Measurements from ENCODE around the gene TMEM82.
"Not testable (repeated sequence)": the region's sequence is repeated elsewhere in the genome, so short reads cannot be mapped to it uniquely, and the experiment has no call there.

TMEM82 gene

DNA sequence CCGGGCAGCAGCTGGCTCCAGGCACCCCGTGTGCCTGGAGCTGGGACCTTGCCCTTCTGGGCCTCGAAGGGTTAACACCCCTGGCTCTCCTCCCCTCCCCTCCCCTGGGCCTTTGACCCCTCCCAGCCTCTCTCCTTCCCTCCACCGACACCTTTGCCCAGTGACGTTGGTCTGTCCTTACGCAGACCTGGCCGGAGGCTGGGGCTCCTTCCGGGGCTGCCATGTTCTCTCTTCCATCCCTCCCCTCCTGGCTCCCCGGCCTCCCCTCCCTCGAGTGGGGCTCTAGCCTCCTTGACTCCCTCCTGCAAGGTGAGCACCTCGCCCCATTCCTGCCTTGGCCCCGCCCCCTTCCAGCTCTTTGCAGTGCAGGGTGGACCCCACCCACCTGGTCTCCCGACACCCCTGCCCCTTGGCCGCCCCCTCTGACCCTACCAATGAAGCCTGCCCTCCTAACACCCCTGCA is at the start of gene TMEM82:
TMEM82 (plus strand) TSS at position 161 of the 463 bp plus-strand sequence; CDS start at position 222, 61 bp downstream.
- DNase-seq (ENCODE audit: low spot score), result no peak

DNA sequence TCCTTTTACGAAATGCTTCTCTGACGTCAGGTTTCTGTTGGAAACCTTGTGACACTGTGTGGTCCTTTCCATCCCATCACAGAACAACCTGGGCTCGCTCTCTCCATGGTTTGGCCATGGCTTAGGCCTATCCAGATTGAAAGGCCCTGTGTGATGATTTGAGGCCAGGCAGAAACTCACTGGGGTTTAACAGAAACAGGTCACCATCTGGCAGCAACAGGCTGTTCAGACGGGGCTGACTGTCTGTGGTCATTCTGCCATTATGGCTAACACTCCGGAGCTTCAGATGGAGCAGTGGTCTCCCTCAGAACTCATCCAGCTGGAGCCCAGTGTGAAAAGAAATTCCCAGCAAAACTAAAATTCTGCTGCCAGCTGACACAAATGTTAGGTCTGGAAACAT is 48.9 kb upstream of the TMEM82 start:
- no peak for DNase-seq (ENCODE audit: low spot score)

DNA sequence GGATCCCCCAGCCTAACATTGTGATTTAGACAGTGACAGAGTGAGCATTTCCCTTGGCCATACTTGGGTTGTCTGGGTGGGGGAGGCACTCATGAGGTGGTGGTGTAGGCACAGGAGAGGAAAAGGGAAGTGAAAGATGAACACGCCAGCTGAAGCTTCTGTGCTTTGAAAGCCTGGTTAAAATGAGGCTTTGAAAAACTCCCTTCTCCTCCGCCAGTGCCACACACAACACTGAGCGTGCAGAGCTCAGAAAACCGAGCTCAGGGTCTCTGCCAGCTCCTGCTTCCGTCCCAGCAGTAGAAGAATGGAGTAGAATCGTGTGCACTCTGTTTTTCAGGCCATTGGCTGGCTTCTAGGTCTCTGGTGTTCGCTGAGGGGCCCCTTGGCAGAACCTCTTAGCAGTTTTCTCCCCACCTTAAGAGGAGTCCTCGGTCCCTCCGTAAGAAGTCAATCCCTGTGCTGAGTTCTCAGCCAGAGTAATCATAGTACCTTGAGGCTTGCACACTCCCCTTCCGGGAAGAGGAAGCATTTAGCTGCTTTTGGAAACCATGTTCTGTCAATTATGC is 45.3 kb upstream of the TMEM82 start:
- no peak for DNase-seq (ENCODE audit: low spot score)

DNA sequence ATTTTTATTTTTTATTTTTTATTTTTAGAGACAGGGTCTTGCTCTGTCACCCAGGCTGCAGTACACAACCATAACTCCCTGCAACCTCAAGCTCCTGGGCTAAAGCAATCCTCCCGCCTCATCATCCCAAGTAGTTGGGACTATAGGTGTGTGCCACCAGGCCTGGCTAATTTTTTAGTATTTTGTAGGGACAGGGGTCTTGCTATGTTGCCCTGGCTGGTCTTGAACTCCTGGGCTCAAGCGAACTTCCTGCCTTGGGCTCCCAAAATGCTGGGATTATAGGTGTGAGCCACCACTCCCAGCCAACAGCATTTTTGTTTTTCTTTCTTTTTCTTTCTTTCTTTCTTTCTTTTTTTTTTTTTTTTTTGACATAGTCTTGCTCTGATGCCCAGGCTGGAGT is 44.1 kb upstream of the TMEM82 start:
- no peak for DNase-seq (ENCODE audit: low spot score)

DNA sequence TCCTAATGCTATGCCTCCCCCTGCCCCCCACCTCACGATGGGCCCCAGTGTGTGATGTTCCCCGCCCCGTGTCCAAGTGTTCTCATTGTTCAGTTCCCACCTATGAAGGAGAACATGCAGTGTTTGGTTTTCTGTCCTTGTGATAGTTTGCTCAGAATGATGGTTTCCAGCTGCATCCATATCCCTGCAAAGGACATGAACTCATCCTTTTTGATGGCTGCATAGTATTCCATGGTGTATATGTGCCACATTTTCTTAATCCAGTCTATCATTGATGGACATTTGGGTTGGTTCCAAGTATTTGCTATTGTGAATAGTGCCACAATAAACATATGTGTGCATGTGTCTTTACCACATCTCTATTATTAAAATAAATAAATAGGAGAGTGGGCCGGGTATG is 43.0 kb upstream of the TMEM82 start:
- DNase-seq (ENCODE audit: low spot score), result not testable (repeated sequence)

DNA sequence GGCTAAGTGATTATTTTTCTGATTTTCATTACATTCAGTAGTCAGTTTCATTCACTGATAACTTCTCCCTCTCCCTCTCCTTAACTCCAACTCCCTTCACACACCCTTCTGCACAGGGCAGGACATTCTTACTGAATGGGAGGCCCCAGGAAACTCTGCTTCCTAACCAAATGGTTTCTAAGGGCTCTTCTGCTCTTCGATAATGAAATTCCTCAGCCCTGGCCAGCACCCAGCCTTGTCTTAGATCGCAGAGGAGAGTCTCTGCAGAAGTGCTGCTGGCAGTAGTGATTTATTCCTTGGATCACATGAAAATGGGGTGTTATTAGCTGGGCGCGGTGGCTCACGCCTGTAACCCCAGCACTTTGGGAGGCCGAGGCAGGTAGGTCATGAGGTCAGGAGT is 41.8 kb upstream of the TMEM82 start:
- no peak for DNase-seq (ENCODE audit: low spot score)

DNA sequence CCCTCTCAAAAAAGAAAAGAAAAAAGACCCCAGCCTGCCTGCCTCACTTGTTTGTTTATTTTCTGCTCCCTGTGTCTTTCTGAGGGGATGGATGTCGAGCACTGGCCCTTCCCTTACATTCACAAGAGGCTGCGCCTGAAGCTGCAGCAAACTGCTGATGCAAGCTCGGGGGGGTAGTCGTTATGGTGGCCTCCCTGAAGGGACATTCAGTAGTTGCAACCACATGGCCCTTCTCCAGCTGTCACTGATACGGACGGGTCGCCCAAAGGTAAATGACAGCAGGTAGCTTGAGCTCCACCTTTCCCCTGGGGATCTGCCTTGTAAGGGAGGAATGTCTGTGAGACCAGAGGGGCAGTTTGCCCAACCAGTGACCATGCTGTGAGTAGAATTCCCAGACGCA is 40.5 kb upstream of the TMEM82 start:
- DNase-seq (ENCODE audit: low spot score), result no peak

DNA sequence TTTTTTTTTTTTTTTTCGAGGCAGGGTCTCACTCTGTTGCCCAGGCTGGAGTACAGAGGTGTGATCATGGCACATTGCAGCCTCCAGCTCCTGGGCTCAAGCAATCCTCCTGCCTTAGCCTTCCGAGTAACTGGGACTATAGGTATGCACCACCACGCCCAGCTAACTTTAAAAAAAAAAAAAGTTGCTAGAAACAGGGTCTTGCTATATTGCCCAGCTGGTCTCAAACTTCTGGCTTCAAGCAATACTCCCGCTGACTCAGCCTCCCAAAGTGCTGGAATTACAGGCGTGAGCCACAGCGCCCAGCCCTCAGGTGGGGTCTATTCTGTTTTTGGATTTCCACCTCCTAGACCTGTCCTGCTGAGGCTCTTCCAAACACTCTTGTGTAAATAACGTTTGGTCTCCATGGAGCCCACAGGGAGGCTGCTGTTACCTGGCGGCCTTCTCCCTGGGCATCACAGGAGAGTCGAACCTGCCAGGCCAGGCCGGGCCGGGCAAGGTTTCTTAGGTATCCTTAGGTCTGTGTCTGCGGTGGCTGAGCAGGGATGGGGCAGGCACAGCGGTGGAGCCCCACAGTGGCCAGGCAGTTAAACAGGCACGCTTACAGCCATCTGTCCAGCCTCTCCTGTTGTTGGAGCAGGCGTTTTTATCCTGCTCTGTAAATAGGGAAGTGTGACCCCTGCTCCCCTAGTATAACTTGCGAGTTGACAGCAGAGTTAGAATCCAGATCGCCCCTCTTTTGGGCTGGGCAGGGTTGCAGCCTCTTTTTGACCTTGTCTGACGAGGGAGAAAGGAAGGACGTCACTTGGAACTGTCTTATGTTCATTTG is 39.4 kb upstream of the TMEM82 start:
- DNase-seq (ENCODE audit: low spot score), result no peak

DNA sequence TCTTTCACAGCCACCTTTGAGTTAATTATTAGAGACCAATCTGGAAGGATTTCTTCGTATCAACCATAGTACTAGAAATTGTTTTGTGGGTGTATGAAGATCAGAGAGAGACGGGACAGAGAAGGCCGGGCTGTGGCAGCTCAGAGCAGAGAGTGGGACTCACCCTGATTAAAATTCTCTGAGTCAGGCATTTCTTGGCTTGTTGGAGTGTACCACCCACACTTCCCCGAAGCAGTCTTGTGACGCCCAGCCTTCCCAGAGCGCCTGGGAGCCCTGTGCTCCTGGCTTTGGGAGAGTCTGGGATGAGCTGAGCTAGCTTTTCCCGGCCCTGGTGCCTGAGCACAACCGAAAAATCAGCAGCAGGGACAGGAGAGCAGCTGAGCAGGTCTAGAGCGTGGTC is 38.7 kb upstream of the TMEM82 start:
- no peak for DNase-seq (ENCODE audit: low spot score)

DNA sequence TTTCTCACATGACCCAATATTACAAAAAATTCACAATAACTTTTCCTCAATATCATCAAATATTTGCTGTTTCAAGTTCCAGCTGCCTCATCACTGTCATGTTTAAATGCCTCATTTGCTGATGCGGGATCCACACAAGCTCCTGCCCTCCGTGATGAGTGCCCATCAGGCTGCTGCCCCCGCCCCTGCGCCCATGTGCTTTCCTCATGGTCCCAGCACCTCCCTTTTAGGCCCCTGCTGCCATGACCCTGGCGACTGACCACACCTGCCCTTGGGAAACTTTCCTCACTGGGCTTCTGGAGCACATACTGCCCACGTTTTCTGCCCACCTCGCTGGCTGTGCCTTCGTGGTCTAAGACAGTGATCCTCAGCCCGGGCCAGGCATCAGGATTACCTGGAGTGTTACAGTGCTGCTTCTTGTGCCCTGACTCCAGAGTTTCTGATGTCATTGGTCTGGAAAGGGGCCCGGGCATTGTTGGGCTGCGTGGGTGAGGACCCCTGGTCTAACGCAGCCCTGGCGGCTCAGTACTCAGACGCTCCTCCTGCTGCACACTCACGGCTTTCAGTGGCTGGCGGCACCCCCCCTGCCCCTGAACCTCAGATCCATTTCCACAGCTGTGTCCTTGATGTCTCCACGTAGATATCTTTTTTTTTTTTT is 37.6 kb upstream of the TMEM82 start:
- DNase-seq (ENCODE audit: low spot score), result no peak

DNA sequence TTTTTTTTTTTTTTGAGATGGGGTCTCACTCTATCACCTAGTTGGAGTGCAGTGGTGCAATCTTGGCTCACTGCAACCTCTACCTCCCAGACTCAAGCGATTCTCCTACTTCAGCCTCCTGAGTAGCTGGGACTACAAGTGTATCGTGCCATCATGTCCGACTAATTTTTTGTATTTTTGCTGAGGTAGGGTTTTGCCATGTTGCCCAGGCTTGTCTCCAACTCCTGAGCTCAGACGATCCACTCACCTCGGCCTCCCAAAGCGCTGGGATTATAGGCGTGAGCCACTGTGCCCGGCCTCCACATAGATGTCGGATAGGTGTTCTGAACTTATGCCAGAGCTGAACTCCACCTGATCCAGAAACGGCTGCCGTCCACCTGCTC is 37.1 kb upstream of the TMEM82 start:
- DNase-seq (ENCODE audit: low spot score), result no peak

DNA sequence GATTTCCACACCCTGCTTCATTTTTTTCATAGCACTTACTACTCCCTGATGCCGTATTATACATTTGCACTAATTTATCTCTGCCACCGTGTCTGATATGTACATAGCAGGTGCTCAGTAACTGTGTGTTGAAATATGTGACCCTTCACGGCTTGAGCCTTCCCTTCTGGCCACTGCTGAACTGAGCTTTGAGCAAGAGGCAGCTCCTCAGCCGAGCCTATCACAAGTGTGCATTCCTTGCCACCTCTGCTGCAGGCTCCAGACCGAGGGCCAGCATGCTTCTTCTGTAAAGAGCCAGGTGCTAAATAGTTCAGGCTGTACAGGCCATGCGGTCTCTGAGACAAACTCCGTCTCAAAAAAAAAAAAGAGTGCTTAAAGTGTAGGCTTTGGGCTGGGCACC is 35.5 kb upstream of the TMEM82 start:
- no peak for DNase-seq (ENCODE audit: low spot score)

DNA sequence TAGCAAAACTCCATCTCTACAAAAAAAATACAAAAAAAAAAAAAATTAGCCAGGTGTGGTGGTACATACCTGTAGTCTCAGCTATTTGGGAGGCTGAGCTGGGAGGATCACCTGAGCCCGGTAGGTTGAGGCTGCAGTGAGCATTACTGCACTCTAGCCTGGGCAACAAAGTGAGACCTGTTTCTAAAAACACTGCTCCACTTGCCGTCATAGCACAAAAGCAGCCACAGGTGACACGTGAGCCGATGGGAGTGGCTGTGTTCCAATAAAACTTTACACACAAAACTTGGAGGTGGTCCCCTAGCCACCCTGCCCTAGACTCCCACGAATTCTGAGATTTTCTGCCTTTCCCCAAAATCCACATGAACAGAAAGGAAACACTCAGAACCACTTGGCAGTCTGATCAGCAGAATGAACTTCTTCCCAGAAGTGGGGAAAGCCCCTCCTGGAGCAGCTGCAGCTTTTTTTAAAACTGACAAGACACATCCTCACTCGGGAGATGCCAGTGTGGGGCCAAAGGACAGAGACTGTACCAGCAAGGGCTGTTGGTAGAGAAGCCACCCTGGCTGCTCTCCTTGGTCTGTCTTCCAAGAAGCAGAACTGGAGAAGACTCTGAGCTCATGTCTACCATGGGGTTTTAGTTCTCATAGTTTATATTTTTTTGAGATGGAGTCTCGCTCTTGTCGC is 34.9 kb upstream of the TMEM82 start:
- no peak for DNase-seq (ENCODE audit: low spot score)

DNA sequence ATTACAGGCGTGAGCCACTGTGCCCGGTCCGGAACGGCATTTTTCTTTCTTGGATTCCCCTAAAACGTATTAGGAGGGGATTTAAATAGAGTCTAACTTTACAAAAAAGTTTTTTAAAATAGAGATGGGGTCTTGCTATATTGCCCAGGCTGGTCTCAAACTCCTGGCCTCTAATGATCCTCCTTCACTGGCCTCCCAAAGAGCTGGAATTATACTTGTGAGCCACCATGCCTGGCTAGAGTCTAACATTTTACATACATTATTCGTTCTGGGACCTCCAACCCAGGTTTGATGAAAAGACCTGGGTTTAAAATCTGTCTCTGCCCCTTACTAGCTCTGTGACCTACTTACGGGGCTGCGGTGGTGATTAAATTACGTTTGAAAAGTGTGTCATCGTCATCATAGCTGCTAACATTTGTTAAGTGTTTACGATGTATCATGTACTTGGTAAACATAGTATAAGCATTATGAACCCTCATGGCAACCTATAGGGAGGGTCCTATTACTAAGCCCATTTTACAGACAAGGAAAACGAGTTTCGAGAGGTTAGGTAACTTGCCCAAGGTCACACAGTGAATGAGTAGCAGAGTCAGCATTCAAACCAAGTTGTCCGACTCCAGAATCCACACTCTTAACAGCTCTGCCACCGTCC is 33.7 kb upstream of the TMEM82 start:
- DNase-seq (ENCODE audit: low spot score), result no peak

DNA sequence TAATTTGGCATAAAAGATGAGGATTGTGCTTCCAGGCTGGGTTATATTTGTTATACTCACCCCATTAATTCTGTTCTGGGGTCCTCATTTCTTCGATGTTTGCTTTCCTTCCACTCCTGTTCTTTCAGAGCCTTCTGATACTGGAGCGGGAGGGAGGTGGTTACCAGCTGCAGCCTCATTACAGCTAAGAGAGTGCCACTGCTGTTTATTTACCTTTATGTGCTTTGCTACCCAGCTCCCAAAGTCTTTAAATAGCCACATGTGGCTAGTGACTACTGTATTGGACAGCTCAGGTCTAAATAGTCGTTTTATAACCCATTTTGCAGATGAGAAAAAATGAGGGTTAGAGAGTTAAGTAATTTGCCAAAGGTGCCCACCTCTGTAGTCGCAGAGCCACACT is 33.1 kb upstream of the TMEM82 start:
- DNase-seq (ENCODE audit: low spot score), result no peak

DNA sequence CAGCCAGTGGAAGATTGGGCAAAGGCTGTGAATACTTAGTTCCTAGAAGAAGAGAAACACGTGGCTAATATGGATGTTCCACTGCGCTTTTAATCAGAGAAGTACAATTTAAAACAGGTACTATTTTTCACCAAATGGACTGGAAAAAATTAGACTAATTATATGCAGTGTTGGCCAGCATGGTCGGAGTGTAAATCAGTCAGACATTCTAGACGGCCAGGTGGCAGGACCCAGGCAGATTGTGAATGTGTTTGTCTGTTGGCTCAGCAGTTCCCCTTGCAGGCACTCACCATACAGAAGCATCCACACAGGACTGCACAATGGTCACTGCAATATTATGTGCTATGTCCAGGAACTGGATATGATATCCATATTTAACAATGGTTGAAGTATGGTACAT is 30.1 kb upstream of the TMEM82 start:
- DNase-seq (ENCODE audit: low spot score), result no peak

DNA sequence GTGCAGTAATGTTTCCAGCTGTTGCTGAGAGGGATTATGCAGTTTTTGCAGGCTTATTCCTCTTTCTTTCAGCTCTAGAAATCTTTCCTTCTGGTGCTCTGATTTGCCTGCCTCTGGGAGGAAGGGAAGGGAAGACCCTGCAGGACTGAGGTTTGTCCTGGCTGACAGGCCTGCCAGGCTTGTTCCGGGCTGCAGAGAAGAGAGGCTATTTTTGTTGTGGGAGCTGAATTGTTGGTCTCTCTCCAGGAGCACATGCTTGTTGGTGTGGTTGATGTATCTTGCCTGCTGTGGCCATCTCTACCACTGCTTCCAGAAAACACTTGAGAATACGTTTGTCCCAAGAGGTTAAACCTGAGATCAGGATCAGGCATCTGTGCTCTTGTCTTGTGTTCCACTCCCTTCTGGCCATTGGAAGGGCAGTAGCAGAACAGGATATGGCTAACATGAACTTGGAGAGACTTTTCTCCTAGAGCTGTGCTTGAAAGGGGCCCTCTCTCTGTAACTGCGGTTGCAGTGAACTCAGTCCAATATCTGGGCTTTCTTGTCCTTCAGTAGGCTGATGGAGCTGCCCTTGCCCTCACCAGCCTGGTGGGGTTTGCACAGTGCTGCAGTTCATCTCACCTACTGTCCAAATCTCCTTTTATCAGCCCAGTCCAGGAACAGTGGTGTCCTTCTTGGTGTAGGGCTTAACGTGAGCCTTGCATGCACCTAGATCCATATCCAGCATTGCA is 27.7 kb upstream of the TMEM82 start:
- no peak for DNase-seq (ENCODE audit: low spot score)

DNA sequence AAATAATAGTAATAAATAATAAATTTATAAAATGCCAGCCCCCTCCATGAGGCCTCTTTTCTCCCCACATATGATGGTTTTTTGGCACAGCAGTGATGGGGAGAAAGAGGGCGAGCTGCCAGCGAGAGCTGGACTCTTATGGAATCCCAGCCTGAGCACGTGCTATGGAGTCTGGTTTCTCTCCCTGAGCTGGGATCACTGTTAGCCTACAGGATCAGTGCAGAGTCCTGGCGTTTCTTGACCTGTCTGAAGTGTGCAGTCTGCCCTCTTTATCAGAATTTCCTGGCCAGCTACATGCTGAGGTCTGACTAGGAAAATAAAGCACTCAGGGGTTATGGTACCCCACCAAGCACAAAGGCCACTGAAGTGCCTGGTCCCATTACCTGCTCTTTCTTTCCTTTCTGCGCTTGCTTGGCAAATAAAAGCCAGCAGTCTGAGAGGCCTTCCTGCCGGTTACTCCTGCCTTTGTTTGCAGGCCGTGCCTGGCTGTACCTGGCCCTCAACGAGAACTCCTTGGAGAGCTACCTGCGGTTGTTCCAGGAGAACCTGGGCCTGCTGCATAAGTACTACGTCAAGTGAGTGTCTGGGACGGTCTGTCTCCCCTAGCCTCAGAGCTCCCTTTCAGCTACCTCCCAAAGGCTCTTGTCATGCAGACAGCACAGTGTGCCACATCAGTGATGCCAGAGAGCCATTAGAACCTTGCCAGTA is 24.7 kb upstream of the TMEM82 start:
- no peak for DNase-seq (ENCODE audit: low spot score)

DNA sequence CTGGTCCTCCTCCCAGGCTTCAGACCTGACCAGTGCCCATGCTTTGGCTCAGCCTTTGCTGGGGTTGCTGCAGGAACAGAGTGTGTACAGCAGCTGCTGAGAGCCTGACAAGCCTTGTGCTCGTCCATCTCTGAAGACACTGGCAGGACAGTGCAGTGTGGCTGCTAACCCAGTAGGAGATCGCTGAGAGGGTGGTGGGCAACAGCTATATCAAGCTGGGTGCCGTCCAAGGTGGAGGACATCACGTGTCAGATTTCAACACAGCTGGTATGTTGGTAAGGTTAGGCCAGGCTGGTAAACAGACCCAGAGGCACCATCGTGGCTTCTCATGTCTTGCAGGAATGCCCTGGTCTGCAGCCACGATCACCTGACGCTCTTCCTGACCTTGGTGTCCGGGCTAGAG is 24.1 kb upstream of the TMEM82 start:
- no peak for DNase-seq (ENCODE audit: low spot score)

DNA sequence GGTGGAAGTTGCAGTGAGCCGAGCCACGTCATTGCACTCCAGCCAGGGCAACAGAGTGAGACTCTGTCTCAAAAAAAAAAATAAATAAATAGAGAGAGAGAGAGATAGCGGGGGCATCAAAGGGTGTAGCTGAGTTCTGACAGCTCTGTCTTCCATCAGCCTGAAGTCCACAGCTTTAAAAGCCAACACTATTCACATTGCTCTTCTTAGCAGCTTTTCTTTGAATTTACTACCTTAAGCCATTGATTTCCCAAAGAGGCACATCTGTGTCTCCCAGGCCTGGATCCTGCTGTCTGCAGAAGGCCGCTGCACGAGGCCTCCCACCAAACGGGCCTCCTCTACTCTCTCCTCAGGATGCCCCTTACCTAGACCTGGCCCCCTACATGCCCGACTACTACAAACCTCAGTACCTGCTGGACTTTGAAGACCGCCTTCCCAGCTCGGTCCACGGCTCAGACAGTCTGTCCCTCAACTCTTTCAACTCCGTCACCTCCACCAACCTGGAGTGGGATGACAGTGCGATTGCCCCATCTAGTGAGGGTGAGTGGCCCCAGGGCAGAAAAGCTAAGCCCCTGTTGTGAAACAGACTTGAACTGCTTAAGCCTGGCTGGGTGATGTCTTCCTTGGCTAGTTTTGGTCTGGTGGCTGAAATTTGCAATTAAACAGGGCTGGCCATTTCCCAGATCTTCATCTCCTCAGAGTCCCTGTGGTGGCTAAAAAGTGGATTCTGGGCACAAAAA is 22.7 kb upstream of the TMEM82 start:
- no peak for DNase-seq (ENCODE audit: low spot score)
